ENCODE results near the gene ZCCHC24.
"Not testable (repeated sequence)": the region's sequence is repeated elsewhere in the genome, so short reads cannot be mapped to it uniquely, and the experiment has no call there.

ZCCHC24 gene

GRCh38 chr10:79344502-79345195 lies 100.8 kb downstream of the ZCCHC24 start:
- Mint-ChIP-seq H3K4me1 (ENCODE audit: low read depth) (peaks cover 60% of the 10 kb centered on the region), H3K36me3 (ENCODE audit: low read depth) (peaks cover 23% of the 10 kb centered on the region), H3K27ac (peak overlapping the region; percentile 55), H3K4me3 (no peak overlapping the region), H3K9me3 (no peaks in the 10 kb centered on the region), H3K27me3 (peaks cover 3% of the 10 kb centered on the region)
- intact Hi-C loops (cut with micrococcal nuclease) = no loop called here

- peaks cover 4% of the 10 kb centered on the region for H3K27me3 Mint-ChIP-seq
- H3K9me3 Mint-ChIP-seq = no peaks in the 10 kb centered on the region
- peaks cover 7% of the 10 kb centered on the region for H3K36me3 Mint-ChIP-seq (ENCODE audit: low read depth)
- no peak overlapping the region for H3K4me3 Mint-ChIP-seq
- H3K4me1 Mint-ChIP-seq (ENCODE audit: low read depth) = peaks cover 44% of the 10 kb centered on the region
- intact Hi-C loops (cut with micrococcal nuclease) = no loop called here
- H3K27ac Mint-ChIP-seq = peak overlapping the region; percentile 55
Measured at GRCh38 chr10:79342811-79343561, 102.4 kb downstream of the ZCCHC24 start.

GRCh38 chr10:79342295-79342761 lies 103.1 kb downstream of the ZCCHC24 start:
- Mint-ChIP-seq H3K4me3 (no peak overlapping the region), H3K27me3 (peaks cover 4% of the 10 kb centered on the region), H3K4me1 (ENCODE audit: low read depth) (peaks cover 47% of the 10 kb centered on the region), H3K36me3 (ENCODE audit: low read depth) (peaks cover under 1% of the 10 kb centered on the region), H3K9me3 (no peaks in the 10 kb centered on the region), H3K27ac (no peak overlapping the region)
- intact Hi-C loops (cut with micrococcal nuclease) = no loop called here

GRCh38 chr10:79340646-79341244 lies 104.7 kb downstream of the ZCCHC24 start:
- intact Hi-C loops (cut with micrococcal nuclease) = no loop called here
- peaks cover 49% of the 10 kb centered on the region for H3K4me1 Mint-ChIP-seq (ENCODE audit: low read depth)
- peaks cover 5% of the 10 kb centered on the region for H3K27me3 Mint-ChIP-seq
- H3K9me3 Mint-ChIP-seq = no peaks in the 10 kb centered on the region
- H3K36me3 Mint-ChIP-seq (ENCODE audit: low read depth) = no peaks in the 10 kb centered on the region
- peak overlapping the region; percentile 11 for H3K27ac Mint-ChIP-seq
- H3K4me3 Mint-ChIP-seq = no peak overlapping the region

GRCh38 chr10:79339266-79339665 lies 106.2 kb downstream of the ZCCHC24 start:
- H3K4me3 Mint-ChIP-seq = no peak overlapping the region
- H3K36me3 Mint-ChIP-seq (ENCODE audit: low read depth) = no peaks in the 10 kb centered on the region
- H3K4me1 Mint-ChIP-seq (ENCODE audit: low read depth) = peaks cover 39% of the 10 kb centered on the region
- H3K27me3 Mint-ChIP-seq = peaks cover 5% of the 10 kb centered on the region
- intact Hi-C loops (cut with micrococcal nuclease) = no loop called here
- H3K27ac Mint-ChIP-seq = peak overlapping the region; percentile 11
- H3K9me3 Mint-ChIP-seq = no peaks in the 10 kb centered on the region

GRCh38 chr10:79337783-79338469 lies 107.5 kb downstream of the ZCCHC24 start:
- H3K4me3 Mint-ChIP-seq; H3K9me3 Mint-ChIP-seq; H3K27me3 Mint-ChIP-seq; intact Hi-C loops (cut with micrococcal nuclease); H3K36me3 Mint-ChIP-seq (ENCODE audit: low read depth); H3K27ac Mint-ChIP-seq: not testable (repeated sequence)
- peaks cover 33% of the 10 kb centered on the region for H3K4me1 Mint-ChIP-seq (ENCODE audit: low read depth)

- peaks cover 34% of the 10 kb centered on the region for H3K4me1 Mint-ChIP-seq (ENCODE audit: low read depth)
- H3K27me3 Mint-ChIP-seq = peaks cover 3% of the 10 kb centered on the region
- no peak overlapping the region for H3K4me3 Mint-ChIP-seq
- intact Hi-C loops (cut with micrococcal nuclease) = no loop called here
- no peaks in the 10 kb centered on the region for H3K36me3 Mint-ChIP-seq (ENCODE audit: low read depth)
- no peaks in the 10 kb centered on the region for H3K9me3 Mint-ChIP-seq
- H3K27ac Mint-ChIP-seq = peak overlapping the region; percentile 78
Measured at GRCh38 chr10:79336739-79337138, 108.7 kb downstream of the ZCCHC24 start.

GRCh38 chr10:79336276-79336675 lies 109.1 kb downstream of the ZCCHC24 start:
- H3K4me3 Mint-ChIP-seq = no peak overlapping the region
- peaks cover 3% of the 10 kb centered on the region for H3K27me3 Mint-ChIP-seq
- H3K9me3 Mint-ChIP-seq = no peaks in the 10 kb centered on the region
- peak overlapping the region; percentile 78 for H3K27ac Mint-ChIP-seq
- H3K4me1 Mint-ChIP-seq (ENCODE audit: low read depth) = peaks cover 38% of the 10 kb centered on the region
- no peaks in the 10 kb centered on the region for H3K36me3 Mint-ChIP-seq (ENCODE audit: low read depth)
- intact Hi-C loops (cut with micrococcal nuclease) = no loop called here

- H3K9me3 Mint-ChIP-seq = no peaks in the 10 kb centered on the region
- peak overlapping the region; percentile 78 for H3K27ac Mint-ChIP-seq
- no peak overlapping the region for H3K4me3 Mint-ChIP-seq
- intact Hi-C loops (cut with micrococcal nuclease) = no loop called here
- peaks cover 3% of the 10 kb centered on the region for H3K27me3 Mint-ChIP-seq
- H3K36me3 Mint-ChIP-seq (ENCODE audit: low read depth) = no peaks in the 10 kb centered on the region
- peaks cover 43% of the 10 kb centered on the region for H3K4me1 Mint-ChIP-seq (ENCODE audit: low read depth)
Measured at GRCh38 chr10:79335470-79336235, 109.8 kb downstream of the ZCCHC24 start.

GRCh38 chr10:79335094-79335469 lies 110.3 kb downstream of the ZCCHC24 start:
- H3K4me1 Mint-ChIP-seq (ENCODE audit: low read depth) = peaks cover 43% of the 10 kb centered on the region
- peak overlapping the region; percentile 78 for H3K27ac Mint-ChIP-seq
- H3K9me3 Mint-ChIP-seq = no peaks in the 10 kb centered on the region
- H3K4me3 Mint-ChIP-seq = no peak overlapping the region
- peaks cover 3% of the 10 kb centered on the region for H3K27me3 Mint-ChIP-seq
- H3K36me3 Mint-ChIP-seq (ENCODE audit: low read depth) = no peaks in the 10 kb centered on the region
- intact Hi-C loops (cut with micrococcal nuclease) = no loop called here

GRCh38 chr10:79334573-79334972 lies 110.9 kb downstream of the ZCCHC24 start:
- intact Hi-C loops (cut with micrococcal nuclease) = no loop called here
- no peaks in the 10 kb centered on the region for H3K36me3 Mint-ChIP-seq (ENCODE audit: low read depth)
- peak overlapping the region; percentile 78 for H3K27ac Mint-ChIP-seq
- H3K4me1 Mint-ChIP-seq (ENCODE audit: low read depth) = peaks cover 43% of the 10 kb centered on the region
- H3K9me3 Mint-ChIP-seq = no peaks in the 10 kb centered on the region
- peaks cover 3% of the 10 kb centered on the region for H3K27me3 Mint-ChIP-seq
- H3K4me3 Mint-ChIP-seq = no peak overlapping the region

GRCh38 chr10:79333513-79333912 lies 111.9 kb downstream of the ZCCHC24 start:
- no peak overlapping the region for H3K4me3 Mint-ChIP-seq
- no peaks in the 10 kb centered on the region for H3K36me3 Mint-ChIP-seq (ENCODE audit: low read depth)
- H3K27ac Mint-ChIP-seq = peak overlapping the region; percentile 78
- peaks cover 47% of the 10 kb centered on the region for H3K4me1 Mint-ChIP-seq (ENCODE audit: low read depth)
- peaks cover 1% of the 10 kb centered on the region for H3K27me3 Mint-ChIP-seq
- intact Hi-C loops (cut with micrococcal nuclease) = no loop called here
- H3K9me3 Mint-ChIP-seq = no peaks in the 10 kb centered on the region

GRCh38 chr10:79332610-79333315 lies 112.7 kb downstream of the ZCCHC24 start:
- H3K27me3 Mint-ChIP-seq; H3K36me3 Mint-ChIP-seq (ENCODE audit: low read depth); H3K9me3 Mint-ChIP-seq; H3K4me3 Mint-ChIP-seq; intact Hi-C loops (cut with micrococcal nuclease): not testable (repeated sequence)
- peak overlapping the region; percentile 83 for H3K27ac Mint-ChIP-seq
- H3K4me1 Mint-ChIP-seq (ENCODE audit: low read depth) = peaks cover 45% of the 10 kb centered on the region

Measured in dendritic cell treated with granulocyte-macrophage colony-stimulating factor and Interleukin-4, amounts not matched to agents 40 ng/mL and 50 ng/mL, for 4 days (primary cell).